ENCODE data around the gene MAMDC2. TPM values are rescaled to one million over a fixed set of nuclear protein-coding genes. Genes with fewer than 3 reads are reported as not detected.

MAMDC2 gene
- total RNA-seq, 1 experiment from 2014 or later, result 4.6 TPM

GRCh38 chr9:70094747-70095146 lies 51.1 kb downstream of the MAMDC2 start:
- H3K9ac ChIP-seq (ENCODE audit: extremely low read depth, insufficient read length, low read length), result no peak overlapping the region
- Mint-ChIP-seq H3K4me1 (peaks cover 0 to under 1% of the 10 kb centered on the region in 2 experiments; a peak in 3 of 4 replicates), H3K36me3 (ENCODE audit: insufficient read depth in 1 of 3, low read depth in 3 of 3) (no peaks in the 10 kb centered on the region), H3K9me3 (no peaks in the 10 kb centered on the region; a peak in 1 of 5 replicates), H3K4me3 (no peak overlapping the region), H3K27ac (no peak overlapping the region), H3K27me3 (ENCODE audit: low read depth) (no peaks in the 10 kb centered on the region)
- TF ChIP-seq, protein P1, sequence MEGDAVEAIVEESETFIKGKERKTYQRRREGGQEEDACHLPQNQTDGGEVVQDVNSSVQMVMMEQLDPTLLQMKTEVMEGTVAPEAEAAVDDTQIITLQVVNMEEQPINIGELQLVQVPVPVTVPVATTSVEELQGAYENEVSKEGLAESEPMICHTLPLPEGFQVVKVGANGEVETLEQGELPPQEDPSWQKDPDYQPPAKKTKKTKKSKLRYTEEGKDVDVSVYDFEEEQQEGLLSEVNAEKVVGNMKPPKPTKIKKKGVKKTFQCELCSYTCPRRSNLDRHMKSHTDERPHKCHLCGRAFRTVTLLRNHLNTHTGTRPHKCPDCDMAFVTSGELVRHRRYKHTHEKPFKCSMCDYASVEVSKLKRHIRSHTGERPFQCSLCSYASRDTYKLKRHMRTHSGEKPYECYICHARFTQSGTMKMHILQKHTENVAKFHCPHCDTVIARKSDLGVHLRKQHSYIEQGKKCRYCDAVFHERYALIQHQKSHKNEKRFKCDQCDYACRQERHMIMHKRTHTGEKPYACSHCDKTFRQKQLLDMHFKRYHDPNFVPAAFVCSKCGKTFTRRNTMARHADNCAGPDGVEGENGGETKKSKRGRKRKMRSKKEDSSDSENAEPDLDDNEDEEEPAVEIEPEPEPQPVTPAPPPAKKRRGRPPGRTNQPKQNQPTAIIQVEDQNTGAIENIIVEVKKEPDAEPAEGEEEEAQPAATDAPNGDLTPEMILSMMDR (conservative IDR thresholded peaks at IDR 0.05), result no peak
- no peaks in the 10 kb centered on the region for H3K23me2 ChIP-seq (ENCODE audit: insufficient read length, low read depth, low read length, poor library complexity, severe bottlenecking)
- no peak overlapping the region for H3K14ac ChIP-seq (ENCODE audit: insufficient read depth, low read length)
- H3K18ac ChIP-seq (ENCODE audit: insufficient read length, low read depth, low read length), result no peak overlapping the region
- H4K91ac ChIP-seq (ENCODE audit: insufficient read length, low read depth, low read length), result no peak overlapping the region
- no peak overlapping the region for H2BK120ac ChIP-seq (ENCODE audit: low read depth, low read length, poor library complexity, severe bottlenecking)
- no peak overlapping the region for H2BK15ac ChIP-seq (ENCODE audit: low read depth, low read length)
- H3K79me2 ChIP-seq (ENCODE audit: insufficient read depth, low read length), result no peaks in the 10 kb centered on the region
- no peak overlapping the region for H2BK5ac ChIP-seq (ENCODE audit: insufficient read length, low read length)
- no peaks in the 10 kb centered on the region for H3K27me3 ChIP-seq (ENCODE audit: insufficient read depth, low read length)
- H3K23ac ChIP-seq (ENCODE audit: insufficient read length, low read depth, low read length), result no peak overlapping the region
- no peak overlapping the region for H2BK12ac ChIP-seq (ENCODE audit: insufficient read length, low read depth, low read length)
- no peak overlapping the region for H4K5ac ChIP-seq (ENCODE audit: insufficient read length, low read depth, low read length)
- H3K4me2 ChIP-seq (ENCODE audit: insufficient read depth, insufficient read length, low read length), result no peak overlapping the region
- 0 out of 2 replicates have a peak, but pooled peaks cover 2% of the 10 kb centered on the region for H3K4me1 ChIP-seq (ENCODE audit: insufficient read depth, low read length)
- H3K27ac ChIP-seq (ENCODE audit: insufficient read length, low read depth, low read length), result no peak overlapping the region
- no peaks in the 10 kb centered on the region for H3K9me3 ChIP-seq (ENCODE audit: control insufficient read depth, low read depth, low read length)
- H2BK20ac ChIP-seq (ENCODE audit: low read depth, low read length, poor library complexity, severe bottlenecking), result no peak overlapping the region
- no peak overlapping the region for H2AFZ ChIP-seq (ENCODE audit: low read length)
- no peak for DNase-seq
- H2AK5ac ChIP-seq (ENCODE audit: insufficient read length, low read length), result no peak overlapping the region
- no peak overlapping the region for H4K8ac ChIP-seq (replicated peaks; ENCODE audit: insufficient read length, low read depth, low read length)
- H3K79me1 ChIP-seq (ENCODE audit: insufficient read depth, low read depth, low read length, poor library complexity, severe bottlenecking), result no peaks in the 10 kb centered on the region
- H3T11ph ChIP-seq (ENCODE audit: low read length), result no peak overlapping the region
- H3K56ac ChIP-seq (ENCODE audit: insufficient read length, low read depth, low read length), result no peak overlapping the region
- H3K4ac ChIP-seq (ENCODE audit: low read depth, low read length), result no peak overlapping the region
- H4K20me1 ChIP-seq (ENCODE audit: control insufficient read depth, insufficient read depth, insufficient read length), result no peaks in the 10 kb centered on the region
